Measurements from ENCODE around the gene WDR93.
A peak's percentile ranks its signal among the peaks of the same experiment; 100 is the strongest.
"Not testable (repeated sequence)": the region's sequence is repeated elsewhere in the genome, so short reads cannot be mapped to it uniquely, and the experiment has no call there.

WDR93 gene

DNA sequence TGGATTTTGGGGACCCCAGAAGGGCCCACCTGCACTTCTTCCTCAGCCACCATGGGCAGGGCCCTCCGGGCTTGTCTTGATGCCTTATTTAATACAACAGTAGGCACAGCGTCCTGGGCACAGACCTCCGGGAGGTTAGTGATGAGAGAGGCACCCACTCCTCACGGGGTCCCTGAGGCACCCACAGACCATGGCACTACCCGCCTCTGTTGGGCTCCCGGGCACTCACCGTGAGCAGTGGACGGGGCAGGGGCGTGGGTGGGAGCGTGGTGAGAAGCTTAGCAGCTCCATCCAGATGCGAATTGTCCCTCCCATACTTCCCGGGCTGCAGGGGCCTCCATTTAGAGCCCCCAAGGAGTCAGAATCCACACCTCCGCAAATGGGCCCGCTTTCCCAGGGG, 85.2 kb downstream of the WDR93 start:
- DNase-seq = no peak

- DNase-seq = peak; percentile 79
These were observed 85.9 kb downstream of the WDR93 start, which contains the start of gene MESP2 for GRCh38 chr15:89776274-89777072. MESP2 (plus strand) TSS chr15:89776332; CDS start chr15:89776358, 26 bp downstream.

DNA sequence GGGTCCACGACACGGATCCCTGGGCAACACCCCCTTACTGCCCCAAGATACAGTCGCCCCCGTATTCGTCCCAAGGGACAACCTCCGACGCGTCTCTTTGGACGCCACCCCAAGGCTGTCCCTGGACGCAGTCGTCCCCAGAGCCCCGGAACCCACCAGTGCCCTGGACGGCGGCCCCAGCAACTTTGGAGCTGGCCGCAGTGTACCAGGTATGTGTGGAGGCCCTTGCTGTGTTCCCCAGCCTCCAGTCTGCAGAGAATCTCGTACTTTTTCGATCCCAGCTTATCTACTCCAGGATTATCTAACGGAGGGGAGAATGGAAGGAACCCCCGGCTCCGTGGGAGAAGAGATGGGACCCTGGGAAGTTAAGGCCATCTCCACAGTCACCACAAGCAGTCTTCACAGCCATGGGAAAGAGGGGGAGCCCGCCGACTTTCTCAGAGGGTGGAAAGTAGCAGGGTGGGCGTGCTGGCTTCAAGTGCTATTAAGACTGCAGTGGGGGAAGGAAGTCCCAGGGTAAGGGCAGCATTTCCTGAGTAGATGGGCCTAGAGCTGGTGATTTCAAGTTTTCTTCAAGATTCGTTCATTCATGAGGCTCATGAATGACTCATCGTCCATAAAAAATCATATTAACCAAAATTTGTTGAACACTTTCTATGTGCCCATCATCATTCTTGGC, 86.6 kb downstream of the WDR93 start:
- no peak for DNase-seq

DNA sequence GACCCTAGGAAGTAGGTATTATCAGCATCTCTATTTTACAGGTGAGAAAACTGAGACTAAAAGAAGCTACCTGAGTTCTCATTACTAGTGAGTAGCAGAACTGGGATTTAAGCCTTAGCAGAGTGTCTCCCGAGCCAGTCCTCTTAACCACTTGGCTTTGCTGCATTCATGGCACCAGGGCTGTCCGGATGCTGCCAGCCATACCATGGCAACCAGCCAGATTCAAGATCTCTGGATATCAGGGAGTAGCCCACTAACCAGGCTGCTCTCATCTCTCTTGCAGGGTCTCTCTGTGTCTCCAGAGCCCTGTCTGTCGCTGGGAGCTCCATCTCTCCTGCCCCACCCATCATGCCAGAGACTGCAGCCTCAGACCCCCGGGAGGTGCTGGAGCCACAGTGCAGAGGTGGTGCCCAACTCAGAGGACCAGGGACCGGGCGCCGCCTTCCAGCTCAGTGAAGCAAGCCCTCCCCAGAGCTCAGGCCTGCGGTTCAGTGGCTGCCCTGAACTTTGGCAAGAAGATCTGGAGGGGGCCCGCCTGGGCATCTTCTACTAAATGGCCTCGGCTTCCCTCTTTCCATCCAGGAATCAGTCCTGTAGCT, 87.3 kb downstream of the WDR93 start:
- no peak for DNase-seq

DNA sequence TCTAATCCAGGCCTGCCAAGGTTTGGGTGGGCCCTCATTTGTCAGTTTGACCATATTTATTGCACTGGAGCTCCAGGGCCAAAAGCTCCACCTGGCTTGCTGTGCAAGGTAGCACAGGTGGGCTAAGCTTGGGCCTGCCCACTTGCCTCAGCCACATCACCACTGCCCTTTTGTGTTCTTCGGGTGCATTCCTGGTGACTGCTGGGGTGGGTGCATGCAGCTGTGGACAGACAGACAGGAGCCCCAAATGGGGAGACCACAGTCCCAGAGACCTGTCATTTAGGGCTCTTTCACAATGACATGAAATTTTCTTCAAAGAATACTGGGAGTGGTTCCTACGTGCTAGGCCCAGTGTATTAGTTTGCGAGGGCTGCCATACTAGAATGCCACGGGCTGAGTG, 88.2 kb downstream of the WDR93 start:
- no peak for DNase-seq

- DNase-seq = no peak
These were observed 90.0 kb downstream of the WDR93 start for GRCh38 chr15:89780601-89781000.

DNA sequence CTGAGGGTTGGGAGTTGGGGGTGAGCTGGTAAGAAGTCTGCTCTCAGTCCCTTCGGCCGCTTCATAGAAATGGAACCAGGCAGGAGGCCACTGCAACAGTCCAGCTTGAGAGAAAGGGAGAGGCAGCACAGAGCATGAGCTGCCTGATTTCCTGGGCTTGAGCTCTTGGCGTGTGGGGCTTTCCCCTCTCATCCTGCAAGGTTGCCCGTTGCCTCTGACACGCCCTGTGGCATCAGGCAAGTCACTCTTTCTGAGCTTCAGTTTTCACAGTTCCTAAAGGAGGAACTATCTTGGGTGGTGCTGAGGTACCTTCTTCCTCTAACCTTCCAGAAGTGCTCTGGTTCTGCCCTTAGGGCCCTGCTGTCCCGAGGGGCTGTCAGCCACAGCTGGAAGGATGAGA, 90.4 kb downstream of the WDR93 start:
- no peak for DNase-seq

DNA sequence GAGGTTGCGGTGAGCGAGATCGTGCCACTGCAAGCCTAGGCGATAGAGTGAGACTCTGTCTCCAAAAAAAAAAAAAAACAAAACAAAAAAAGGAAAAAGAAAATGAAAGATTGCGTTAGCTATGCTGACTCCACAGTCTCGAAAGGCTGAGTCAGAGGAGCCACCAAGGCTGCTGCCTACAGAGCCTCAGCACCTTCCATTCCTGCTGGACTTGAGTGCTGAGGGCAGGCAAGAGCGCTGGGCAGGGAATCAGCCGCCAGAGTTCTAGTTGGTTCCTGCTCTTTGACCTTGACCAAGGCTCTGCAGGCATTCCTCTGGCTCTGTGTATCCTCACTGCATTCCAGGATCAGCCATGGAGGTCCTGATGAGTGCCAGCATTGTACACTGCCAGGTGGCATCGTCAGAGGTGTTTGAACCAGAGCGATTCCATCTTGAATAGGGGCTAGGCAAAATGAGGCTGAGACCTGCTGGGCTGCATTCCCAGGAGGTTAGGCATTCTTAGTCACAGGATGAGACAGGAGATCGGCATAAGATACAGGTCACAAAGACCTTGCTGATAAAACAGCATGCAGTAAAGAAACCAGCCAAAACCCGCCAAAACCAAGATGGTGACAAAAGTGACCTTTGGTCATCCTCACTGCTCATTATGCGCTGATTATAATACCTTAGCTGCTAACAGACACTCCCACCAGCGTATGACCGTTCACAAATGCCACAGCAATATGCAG, 91.4 kb downstream of the WDR93 start:
- DNase-seq = no peak

DNA sequence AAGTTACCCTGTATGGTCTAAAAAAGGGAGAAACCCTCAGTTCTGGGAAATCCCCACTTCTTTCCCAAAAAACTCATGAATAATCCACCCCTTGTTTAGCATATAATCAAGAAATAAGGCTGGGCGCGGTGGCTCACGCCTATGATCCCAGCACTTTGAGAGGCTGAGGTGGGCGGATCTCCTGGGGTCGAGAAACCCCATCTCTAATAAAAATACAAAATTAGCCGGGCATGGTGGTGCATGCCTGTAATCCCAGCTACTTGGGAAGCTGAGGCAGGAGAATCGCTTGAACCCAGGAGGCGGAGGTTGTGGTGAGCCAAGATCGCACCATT, 92.0 kb downstream of the WDR93 start:
- not testable (repeated sequence) for DNase-seq

DNA sequence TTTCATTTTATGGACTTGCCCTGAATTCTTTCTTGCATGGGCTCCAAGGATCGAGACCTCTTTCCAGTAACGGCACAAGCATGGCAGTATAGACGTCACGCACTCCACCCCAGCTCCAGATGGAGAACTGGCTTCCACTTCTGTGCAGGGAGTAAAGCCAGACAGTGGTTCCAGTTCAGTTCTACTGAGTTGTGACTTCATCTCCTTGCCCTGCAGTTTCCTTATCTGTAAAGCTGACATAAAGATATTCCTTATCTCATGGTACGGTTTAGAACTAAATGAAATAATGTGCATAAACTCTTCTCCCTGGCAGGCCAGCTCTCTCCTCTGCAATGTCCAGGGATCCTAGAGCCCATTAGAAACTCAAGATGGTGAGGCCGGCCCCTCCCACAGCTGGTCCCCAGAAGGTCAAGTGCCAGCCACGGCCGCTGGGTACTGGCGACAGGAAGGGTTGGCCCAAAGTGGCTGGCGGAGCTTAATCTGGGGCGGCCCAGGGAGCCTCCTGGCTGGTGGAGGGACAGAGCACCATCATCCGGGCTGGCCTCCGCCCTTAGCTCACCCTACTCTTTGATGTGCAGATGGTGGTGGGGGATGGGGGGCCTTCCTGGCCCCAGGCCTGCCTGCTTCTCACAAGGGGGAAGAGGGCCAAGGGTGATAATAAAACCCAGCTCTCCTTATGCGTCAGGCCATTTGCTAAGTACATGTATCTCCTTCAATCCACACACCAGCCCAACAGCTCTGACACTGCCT, 92.7 kb downstream of the WDR93 start:
- DNase-seq = peak; percentile 83

DNA sequence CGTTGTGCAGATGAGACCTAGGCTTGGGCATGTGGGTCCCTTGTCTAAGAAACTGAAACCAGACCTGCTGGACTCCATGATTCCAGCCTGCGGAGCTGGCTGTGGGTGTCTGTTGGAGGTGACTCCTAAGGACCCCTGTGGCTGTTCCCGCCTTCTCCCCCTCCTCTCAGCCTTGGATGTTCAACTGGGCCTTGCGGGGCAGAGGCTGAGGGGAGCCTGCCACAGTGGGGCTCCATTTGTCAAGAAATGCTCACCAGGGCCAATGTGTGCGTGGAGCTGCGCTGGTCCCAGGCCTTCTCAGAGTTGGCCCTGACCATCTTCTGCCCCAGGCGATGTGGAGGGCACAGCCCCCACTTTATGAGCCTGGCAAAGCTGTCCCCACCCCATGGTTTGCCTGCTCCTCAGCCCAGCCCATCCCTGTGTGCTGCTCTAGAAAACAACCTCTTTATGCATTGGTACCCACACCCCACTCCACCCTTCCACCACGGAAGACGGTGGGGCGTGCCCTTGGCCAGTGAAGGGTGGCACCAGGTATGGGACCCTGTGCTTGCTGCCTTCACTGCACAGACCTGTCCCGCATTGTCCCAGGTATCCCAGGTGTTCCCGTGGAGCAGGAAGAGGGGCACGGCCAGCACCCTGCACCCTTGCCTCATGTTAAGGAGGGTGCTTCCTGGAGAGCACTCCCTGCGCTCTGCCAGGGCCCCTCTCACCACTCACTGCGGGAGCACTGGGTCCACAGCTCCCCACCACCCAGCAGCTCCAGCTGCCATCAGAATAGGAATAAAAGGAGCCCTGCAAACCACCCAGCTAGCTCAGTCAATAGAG, 93.5 kb downstream of the WDR93 start:
- no peak for DNase-seq

DNA sequence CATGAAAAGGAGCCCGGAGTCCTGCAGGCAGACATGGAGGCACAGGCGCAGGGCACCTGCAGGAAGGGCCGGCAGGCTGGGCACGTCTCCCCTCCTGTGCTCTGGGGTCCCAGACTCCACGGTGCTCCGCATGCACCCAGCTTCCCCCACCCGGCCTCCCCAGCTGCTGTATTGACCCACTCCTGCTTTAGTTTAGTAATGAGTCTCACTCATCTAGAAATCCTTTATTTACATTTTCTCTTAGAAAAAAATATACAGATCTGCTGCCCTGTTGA, 94.0 kb downstream of the WDR93 start:
- DNase-seq = no peak

DNA sequence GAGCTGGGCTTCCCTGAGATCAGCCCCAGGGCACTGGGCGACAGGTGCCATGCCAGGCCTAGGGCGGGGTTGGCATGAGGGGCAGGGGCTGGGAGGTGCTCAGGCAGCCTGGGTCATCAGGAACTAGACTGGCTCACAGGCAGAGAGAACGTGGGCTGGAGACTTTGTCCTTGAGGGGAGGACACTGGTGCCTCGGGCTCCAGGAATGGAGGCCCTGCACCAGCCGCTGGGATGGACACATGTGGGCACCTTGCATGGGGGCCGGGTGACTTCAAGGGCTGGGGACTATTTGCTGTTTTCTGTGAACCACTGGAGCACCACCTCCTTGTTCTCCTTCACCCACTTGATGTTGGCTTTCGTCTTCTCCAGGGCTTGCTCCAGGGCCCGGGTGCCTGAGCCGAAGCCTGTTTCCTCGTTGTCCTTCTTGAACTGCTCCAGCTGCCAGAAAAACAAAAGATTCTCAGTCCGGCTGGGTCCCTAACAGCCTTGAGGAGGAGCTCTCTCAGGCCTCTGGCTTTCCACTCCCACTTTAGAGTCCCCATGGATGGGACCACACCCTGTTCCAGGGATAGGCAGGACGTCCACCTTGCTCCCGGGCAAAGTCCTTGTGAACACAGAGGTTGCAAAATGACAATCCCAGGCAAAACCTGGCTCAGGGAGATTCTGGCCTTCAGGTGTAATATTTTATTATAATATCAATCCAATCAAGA, 94.6 kb downstream of the WDR93 start:
- DNase-seq = no peak

- peak; percentile 56 for DNase-seq
These were observed 95.1 kb downstream of the WDR93 start for GRCh38 chr15:89785774-89786140.

DNA sequence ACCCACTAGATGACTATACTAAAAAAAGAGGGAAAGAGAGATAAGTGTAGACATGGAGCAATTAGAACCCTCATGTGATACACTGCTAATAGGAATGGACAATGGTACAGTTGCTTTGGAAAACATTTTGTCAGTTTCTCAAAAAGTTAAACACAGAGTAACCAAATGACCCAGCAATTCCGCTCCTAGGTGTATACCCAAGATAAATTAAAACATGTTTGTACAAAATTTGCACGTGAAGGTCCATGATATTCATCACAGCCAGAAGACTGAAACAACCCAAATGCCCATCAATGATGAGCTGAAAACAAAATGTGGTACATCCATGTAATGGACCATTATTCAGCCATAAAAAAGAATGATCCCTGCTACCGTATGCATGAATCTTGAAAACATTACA, 97.3 kb downstream of the WDR93 start:
- DNase-seq = no peak

DNA sequence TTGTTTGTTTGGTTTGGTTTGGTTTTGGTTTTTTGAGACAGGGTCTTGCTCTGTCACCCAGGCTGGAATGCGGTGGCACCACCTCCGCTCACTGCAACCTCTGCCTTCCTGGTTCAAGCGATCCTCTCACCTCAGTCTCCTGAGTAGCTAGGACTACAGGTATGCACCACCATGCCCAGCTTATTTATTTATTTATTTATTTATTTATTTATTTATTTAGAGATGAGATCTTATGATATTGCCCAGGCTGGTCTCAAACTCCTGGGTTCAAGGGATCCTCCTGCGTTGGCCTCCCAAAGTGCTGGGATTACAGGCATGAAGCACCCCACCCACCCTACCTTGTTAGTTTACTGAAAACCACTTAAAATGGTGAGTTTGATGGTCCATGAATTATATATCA, 98.0 kb downstream of the WDR93 start:
- DNase-seq = not testable (repeated sequence)

DNA sequence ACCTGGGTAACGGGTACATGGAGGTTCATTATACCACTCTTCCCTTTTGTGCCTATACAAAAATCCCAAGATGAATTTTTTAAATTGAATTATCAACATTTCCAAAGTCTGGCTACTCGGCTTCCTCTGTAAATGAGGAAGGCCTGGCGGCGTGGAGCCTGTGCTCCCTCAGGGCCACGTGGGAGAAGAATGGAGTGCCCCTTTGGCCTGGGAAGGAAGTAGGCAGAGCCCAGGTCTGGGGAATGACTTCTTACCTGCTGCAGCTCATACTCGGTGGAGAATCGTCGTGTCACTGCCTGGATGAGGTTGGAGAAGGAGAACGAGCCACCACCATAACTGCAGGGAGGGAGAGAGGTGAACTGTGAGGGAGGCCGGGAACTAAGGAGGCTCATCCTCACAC, 99.6 kb downstream of the WDR93 start:
- no peak for DNase-seq

GRCh38 chr15:89790661-89791060, 100.0 kb downstream of the WDR93 start:
- DNase-seq = no peak

- no peak for DNase-seq
These were observed 101.6 kb downstream of the WDR93 start for GRCh38 chr15:89792106-89792805.

Measured in NCI-H226 (cell line).